Duodenal mucosa (tissue), 2 donors: ENCODE results near the gene PHF1.

ENCODE experiments used
- H3K27ac ChIP-seq: one replicate; pipeline ENCODE4 v1.7.0; 2013; ENCODE audit warnings: low read depth, low read length
- H3K27me3 ChIP-seq, 2 donors: one replicate each; pipeline ENCODE4 v1.7.0; 2013; ENCODE audit warnings: low read length in 2 of 2, control low read depth in 1 of 2; ENCODE audit not compliant: insufficient read depth in 2 of 2, control insufficient read depth in 1 of 2
- H3K36me3 ChIP-seq, 2 donors: one replicate each; pipeline ENCODE4 v1.7.0; 2013; ENCODE audit warnings: low read length in 2 of 2, control low read depth in 1 of 2; ENCODE audit not compliant: insufficient read depth in 2 of 2, control insufficient read depth in 1 of 2
- H3K4me1 ChIP-seq, 2 donors: one replicate each; pipeline ENCODE4 v1.7.0; 2013; ENCODE audit warnings: low read length in 2 of 2, control low read depth in 1 of 2; ENCODE audit not compliant: insufficient read depth in 2 of 2, control insufficient read depth in 1 of 2
- H3K4me3 ChIP-seq, 2 donors: one replicate each; pipeline ENCODE4 v1.7.0; 2013; ENCODE audit warnings: low read length in 2 of 2, low read depth in 1 of 2
- H3K9ac ChIP-seq, 2 donors: one replicate each; pipeline ENCODE4 v1.7.0; 2013; ENCODE audit warnings: low read length in 2 of 2, low read depth in 1 of 2
- H3K9me3 ChIP-seq, 2 donors: one replicate each; pipeline ENCODE4 v1.7.0; 2013; ENCODE audit warnings: low read length in 2 of 2, control low read depth in 1 of 2; ENCODE audit not compliant: control insufficient read depth in 1 of 2

Gene PHF1

GRCh38 chr6:33443025-33443424, 32.2 kb downstream of the PHF1 start:
- Histone ChIP-seq H3K27me3 (no peaks in the 10 kb centered on the region), H3K36me3 (peaks cover 0 to 32% of the 10 kb centered on the region in 2 donors)

GRCh38 chr6:33443619-33444504, 33.0 kb downstream of the PHF1 start:
- Histone ChIP-seq H3K4me3 (no peak overlapping the region), H3K4me1 (no peaks in the 10 kb centered on the region), H3K9ac (no peak overlapping the region), H3K9me3 (no peaks in the 10 kb centered on the region), H3K27ac (no peak overlapping the region), H3K27me3 (no peaks in the 10 kb centered on the region), H3K36me3 (peaks cover 2 to 28% of the 10 kb centered on the region in 2 donors)

More at GRCh38 chr6:33443025-33443424, 32.2 kb downstream of the PHF1 start:
- Histone ChIP-seq H3K27ac (no peak overlapping the region), H3K4me3 (no peak overlapping the region), H3K4me1 (no peaks in the 10 kb centered on the region), H3K9me3 (no peaks in the 10 kb centered on the region), H3K9ac (no peak overlapping the region)

- H3K36me3 ChIP-seq, result peaks cover 4 to 28% of the 10 kb centered on the region in 2 donors
- H3K4me1 ChIP-seq, result no peaks in the 10 kb centered on the region
- H3K27ac ChIP-seq, result no peak overlapping the region
- H3K9me3 ChIP-seq, result no peaks in the 10 kb centered on the region
- H3K4me3 ChIP-seq, result no peak overlapping the region
- H3K9ac ChIP-seq, result no peak overlapping the region
- no peaks in the 10 kb centered on the region for H3K27me3 ChIP-seq
Observed at GRCh38 chr6:33445119-33445603, 34.3 kb downstream of the PHF1 start.

- Histone ChIP-seq H3K9me3 (no peaks in the 10 kb centered on the region), H3K27me3 (no peaks in the 10 kb centered on the region), H3K27ac (no peak overlapping the region), H3K9ac (no peak overlapping the region), H3K4me3 (no peak overlapping the region), H3K4me1 (no peaks in the 10 kb centered on the region), H3K36me3 (peaks cover 4 to 27% of the 10 kb centered on the region in 2 donors)
Observed at GRCh38 chr6:33446356-33446755, 35.5 kb downstream of the PHF1 start.

GRCh38 chr6:33450434-33450833, 39.6 kb downstream of the PHF1 start:
- Histone ChIP-seq H3K27ac (no peak overlapping the region), H3K36me3 (peaks cover 4 to 11% of the 10 kb centered on the region in 2 donors), H3K4me1 (peaks cover 6 to 9% of the 10 kb centered on the region in 2 donors), H3K9me3 (no peaks in the 10 kb centered on the region), H3K4me3 (no peak overlapping the region), H3K9ac (no peak overlapping the region), H3K27me3 (no peaks in the 10 kb centered on the region)

- Histone ChIP-seq H3K4me3 (no peak overlapping the region), H3K27ac (no peak overlapping the region), H3K36me3 (peaks cover 11 to 14% of the 10 kb centered on the region in 2 donors), H3K27me3 (no peaks in the 10 kb centered on the region), H3K9me3 (no peaks in the 10 kb centered on the region), H3K4me1 (peaks cover 6 to 12% of the 10 kb centered on the region in 2 donors), H3K9ac (no peak overlapping the region)
Observed at GRCh38 chr6:33451606-33452005, 40.8 kb downstream of the PHF1 start.

- Histone ChIP-seq H3K27ac (no peak overlapping the region), H3K9me3 (no peaks in the 10 kb centered on the region), H3K27me3 (no peaks in the 10 kb centered on the region), H3K4me3 (no peak overlapping the region), H3K36me3 (peaks cover 10 to 11% of the 10 kb centered on the region in 2 donors), H3K4me1 (peaks cover 6 to 12% of the 10 kb centered on the region in 2 donors), H3K9ac (no peak overlapping the region)
Observed at GRCh38 chr6:33452496-33452895, 41.7 kb downstream of the PHF1 start.

GRCh38 chr6:33453393-33454008, 42.7 kb downstream of the PHF1 start:
- Histone ChIP-seq H3K9ac (peak overlapping the region; percentile 89 to 92), H3K27me3 (no peaks in the 10 kb centered on the region), H3K36me3 (peaks cover 5 to 11% of the 10 kb centered on the region in 2 donors), H3K4me3 (peak overlapping the region; percentile 90 to 98), H3K27ac (peak overlapping the region; percentile 23), H3K4me1 (peaks cover 6 to 12% of the 10 kb centered on the region in 2 donors), H3K9me3 (no peaks in the 10 kb centered on the region)

GRCh38 chr6:33454009-33454946, 43.5 kb downstream of the PHF1 start, which contains the start of gene ZBTB9:
TSS of gene ZBTB9 (plus strand) at chr6:33454576. CDS start at chr6:33455101, 525 bp downstream.
- H3K27ac ChIP-seq, result peak within 1 kb of the TSS; percentile 23
- H3K27me3 ChIP-seq, result no peaks in the 10 kb centered on the region
- peaks cover 6 to 12% of the 10 kb centered on the region in 2 donors for H3K4me1 ChIP-seq
- H3K36me3 ChIP-seq, result peaks cover 5 to 7% of the 10 kb centered on the region in 2 donors
- H3K4me3 ChIP-seq, result peak within 1 kb of the TSS; percentile 90 to 98
- peak within 1 kb of the TSS; percentile 89 to 92 for H3K9ac ChIP-seq
- H3K9me3 ChIP-seq, result no peaks in the 10 kb centered on the region
